Thyroid gland (tissue), 4 donors: ENCODE results near the gene RGSL1.

Experiments used
- CTCF ChIP-seq, 6 experiments: fragments of 200-600 bp in 3 of 6; fragments of 450-650 bp in 3 of 6; sonication (generic) in 3 of 6; IDR thresholded peaks; one replicate each; pipeline ENCODE4 v1.5.1; 2016 to 2019; ENCODE audit warnings: antibody characterized with exemption in 6 of 6, mild to moderate bottlenecking in 2 of 6, inconsistent platforms in 1 of 6, moderate library complexity in 1 of 6
- POLR2A ChIP-seq, 2 donors: fragments of 450-650 bp; IDR thresholded peaks; one replicate each; pipeline ENCODE4 v1.6.1; 2017; ENCODE audit warnings: antibody characterized with exemption in 2 of 2, mild to moderate bottlenecking in 2 of 2, moderate library complexity in 1 of 2

GRCh38 chr1:182556279-182556678 is 106.3 kb downstream of the RGSL1 start:
- no peak for TF ChIP-seq CTCF (IDR thresholded peaks at IDR 0.05)
- no peak for TF ChIP-seq POLR2A (IDR thresholded peaks at IDR 0.05)
